ENCODE data around the gene CES3.
"Not testable (repeated sequence)": the region's sequence is repeated elsewhere in the genome, so short reads cannot be mapped to it uniquely, and the experiment has no call there.

CES3 gene

GRCh38 chr16:66973716-66974115 is 12.7 kb downstream of the CES3 start:
- DNase-seq: no peak

GRCh38 chr16:66974156-66974931 is 13.3 kb downstream of the CES3 start:
- DNase-seq: not testable (repeated sequence)

DNA sequence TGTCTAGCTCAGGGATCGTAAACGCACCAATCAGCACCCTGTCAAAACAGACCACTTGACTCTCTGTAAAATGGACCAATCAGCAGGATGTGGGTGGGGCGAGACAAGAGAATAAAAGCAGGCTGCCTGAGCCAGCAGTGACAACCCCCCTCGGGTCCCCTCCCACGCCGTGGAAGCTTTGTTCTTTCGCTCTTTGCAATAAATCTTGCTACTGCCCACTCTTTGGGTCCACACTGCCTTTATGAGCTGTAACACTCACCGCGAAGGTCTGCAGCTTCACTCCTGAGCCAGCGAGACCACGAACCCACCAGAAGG is 13.8 kb downstream of the CES3 start:
- not testable (repeated sequence) for DNase-seq

- no peak for DNase-seq
Measured at GRCh38 chr16:66975302-66975893, 14.3 kb downstream of the CES3 start.

DNA sequence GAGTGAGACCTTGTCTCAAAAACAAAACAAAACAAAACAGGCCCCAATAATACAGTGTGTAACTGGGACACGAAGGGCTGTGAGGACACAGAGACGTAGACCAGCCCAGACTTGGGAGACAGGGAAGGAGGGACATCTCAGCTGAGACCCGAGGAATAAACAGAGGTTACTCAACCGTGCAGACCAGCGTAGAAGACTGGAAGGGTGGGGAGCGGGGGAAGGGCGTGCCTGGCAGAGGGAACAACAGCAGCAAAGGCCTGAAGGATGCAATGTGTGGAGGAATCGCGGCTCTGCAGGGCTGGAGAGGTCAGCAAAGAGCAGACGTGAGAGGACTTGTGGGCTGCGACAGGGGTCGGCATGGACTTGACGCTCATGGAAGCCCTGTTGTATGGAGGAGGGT is 15.7 kb downstream of the CES3 start:
- DNase-seq: peak; percentile 54

DNA sequence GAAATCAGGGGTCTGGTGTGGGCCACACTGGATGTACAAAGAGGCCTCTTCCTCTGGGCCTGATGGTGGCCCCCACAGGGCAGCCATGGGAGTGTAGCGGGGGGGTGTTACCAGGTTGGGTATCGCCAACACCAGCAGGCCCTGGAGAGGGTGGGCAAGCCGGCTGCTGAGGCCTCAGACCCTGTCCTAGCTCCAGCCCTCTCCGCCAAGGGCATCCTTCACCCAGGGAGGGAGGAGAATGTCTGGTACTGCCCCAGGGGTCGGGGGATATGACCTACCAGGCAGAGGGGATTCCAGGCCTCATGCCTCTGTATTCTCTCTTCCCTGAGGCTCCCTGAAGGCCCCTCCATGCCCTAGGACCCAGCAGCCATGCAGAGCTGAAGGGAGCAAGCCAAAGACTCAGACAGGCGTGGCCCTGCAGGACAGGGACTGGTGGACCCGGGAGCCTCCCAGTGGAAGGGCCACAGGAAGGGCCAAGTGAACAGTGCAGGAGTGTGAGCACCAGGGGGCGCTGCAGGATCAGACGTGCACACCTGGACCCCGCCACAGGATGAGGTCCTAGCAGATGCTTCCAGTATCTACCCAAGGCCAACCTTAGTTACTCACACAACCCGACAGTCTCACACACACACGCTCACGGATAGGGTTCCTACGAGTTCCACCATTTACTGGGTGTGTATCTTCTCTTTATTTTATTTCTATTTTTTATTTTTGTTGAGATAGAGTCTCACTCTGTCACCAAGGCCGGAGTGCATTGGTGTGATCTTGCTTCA is 16.5 kb downstream of the CES3 start:
- peak; percentile 88 for DNase-seq

DNA sequence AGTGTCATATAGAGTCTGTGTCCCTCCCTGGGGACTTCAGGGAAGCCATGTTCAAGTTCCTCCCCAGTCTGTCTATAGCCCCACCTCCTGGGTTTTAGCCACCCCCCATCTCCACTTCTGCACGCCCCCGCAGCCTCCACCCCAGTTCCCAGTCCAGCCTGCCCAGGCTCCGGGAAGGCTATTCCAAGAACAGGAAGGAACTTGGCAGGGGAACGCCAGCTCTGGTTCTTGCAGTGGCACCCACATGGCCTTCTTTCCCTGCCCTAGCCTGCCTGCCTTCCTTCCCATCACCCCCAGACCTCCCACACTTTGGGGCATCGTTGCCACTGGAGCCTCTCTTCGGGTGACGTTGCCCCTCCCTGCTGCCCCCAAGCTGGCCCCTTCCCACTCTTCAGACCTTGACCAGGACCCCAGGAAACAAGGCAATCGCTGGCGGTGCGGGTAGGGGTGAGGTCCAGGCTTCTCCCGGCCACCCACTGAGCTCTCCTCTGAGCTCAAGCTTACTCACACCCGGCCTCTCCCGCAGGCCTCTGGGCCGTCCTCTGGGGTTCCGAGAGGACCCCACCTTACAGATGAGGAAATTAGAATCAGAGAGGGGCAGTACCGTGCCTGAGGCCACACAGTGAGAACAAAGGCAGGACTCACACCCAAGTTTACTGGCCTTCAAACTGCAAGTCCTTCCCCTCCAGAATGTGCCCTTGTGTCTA is 18.1 kb downstream of the CES3 start:
- no peak for DNase-seq

GRCh38 chr16:66983033-66983432 is 22.0 kb downstream of the CES3 start:
- no peak for DNase-seq

GRCh38 chr16:66984892-66985311 is 23.8 kb downstream of the CES3 start:
- no peak for DNase-seq

- DNase-seq: no peak
Measured at GRCh38 chr16:66986559-66986958, 25.5 kb downstream of the CES3 start.

- no peak for DNase-seq
Measured at GRCh38 chr16:66988197-66988788, 27.2 kb downstream of the CES3 start, which contains the start of gene CES4A. Gene CES4A (plus strand): TSS chr16:66988589. CDS start chr16:66988773, 184 bp downstream.

DNA sequence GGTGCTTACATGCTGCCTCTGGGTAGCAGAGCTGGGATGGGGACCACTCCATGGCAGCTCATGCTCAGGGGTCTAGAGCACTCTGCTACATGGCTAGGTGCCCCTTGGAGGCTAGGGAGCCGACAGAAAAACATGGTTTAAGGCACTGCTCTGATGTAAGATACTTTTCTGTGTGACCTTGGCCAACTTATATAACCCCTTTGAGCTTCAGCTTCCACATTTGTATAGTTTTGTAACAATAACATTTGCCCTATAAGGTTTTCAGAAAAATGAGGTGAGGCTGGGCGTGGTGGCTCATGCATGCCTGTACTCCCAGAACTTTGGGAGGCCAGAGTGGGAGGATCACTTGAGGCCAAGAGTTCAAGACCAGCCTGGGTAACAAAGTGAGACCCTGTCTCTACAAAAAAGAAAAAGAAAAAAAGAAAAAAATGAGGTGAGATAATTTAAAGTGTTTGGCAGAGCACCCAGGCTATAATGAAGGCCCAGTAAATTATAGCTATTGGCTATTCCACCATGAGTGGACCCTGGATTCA is 30.5 kb downstream of the CES3 start:
- no peak for DNase-seq

DNA sequence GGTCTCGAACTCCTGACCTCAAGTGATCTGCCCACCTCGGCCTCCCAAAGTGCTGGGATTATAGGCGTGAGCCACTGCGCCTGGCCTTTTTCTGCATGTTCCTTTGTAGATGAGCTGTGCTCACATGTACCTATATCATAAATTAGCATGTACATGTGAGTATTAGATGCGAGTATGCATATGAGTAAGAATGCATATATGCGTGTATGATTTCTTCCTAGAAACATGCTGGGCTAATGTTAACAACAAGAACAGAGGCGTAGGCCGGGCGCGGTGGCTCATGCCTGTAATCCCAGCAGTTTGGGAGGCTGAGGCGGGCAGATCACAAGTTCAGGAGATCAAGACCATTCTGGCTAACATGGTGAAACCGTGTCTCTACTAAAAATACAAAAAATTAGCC is 32.5 kb downstream of the CES3 start:
- not testable (repeated sequence) for DNase-seq

DNA sequence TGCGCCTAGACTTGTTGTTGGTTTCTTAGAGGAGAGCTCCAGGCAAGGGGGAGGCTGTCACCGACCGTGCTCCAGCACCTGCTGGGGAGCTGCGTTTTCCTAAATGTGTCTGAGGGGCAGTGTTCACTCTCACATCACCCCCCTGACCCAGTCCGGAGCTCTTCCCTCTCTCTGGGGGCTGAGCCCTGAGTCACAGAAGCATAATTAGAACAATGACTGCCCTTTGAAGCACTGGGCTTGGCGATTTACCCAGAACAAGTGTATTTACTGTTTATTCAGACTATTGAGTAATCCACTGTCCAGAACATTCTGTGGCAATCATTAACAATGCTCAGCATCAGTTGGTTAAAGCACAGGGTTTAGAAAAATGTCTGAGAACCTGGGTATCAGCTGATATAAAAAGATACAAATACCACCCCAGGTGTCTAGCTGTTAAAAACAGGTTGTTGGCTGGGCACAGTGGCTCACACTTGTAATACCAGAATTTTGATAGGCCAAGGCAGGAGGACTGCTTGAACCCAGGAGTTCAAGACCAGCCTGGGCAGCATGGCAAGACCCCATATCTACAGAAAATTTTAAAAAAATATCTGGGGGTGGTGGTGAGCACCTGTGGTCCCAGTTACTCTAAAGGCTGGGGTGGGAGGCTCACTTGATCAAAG is 35.4 kb downstream of the CES3 start:
- DNase-seq: no peak

- no peak for DNase-seq
Measured at GRCh38 chr16:66996983-66997358, 35.9 kb downstream of the CES3 start.

DNA sequence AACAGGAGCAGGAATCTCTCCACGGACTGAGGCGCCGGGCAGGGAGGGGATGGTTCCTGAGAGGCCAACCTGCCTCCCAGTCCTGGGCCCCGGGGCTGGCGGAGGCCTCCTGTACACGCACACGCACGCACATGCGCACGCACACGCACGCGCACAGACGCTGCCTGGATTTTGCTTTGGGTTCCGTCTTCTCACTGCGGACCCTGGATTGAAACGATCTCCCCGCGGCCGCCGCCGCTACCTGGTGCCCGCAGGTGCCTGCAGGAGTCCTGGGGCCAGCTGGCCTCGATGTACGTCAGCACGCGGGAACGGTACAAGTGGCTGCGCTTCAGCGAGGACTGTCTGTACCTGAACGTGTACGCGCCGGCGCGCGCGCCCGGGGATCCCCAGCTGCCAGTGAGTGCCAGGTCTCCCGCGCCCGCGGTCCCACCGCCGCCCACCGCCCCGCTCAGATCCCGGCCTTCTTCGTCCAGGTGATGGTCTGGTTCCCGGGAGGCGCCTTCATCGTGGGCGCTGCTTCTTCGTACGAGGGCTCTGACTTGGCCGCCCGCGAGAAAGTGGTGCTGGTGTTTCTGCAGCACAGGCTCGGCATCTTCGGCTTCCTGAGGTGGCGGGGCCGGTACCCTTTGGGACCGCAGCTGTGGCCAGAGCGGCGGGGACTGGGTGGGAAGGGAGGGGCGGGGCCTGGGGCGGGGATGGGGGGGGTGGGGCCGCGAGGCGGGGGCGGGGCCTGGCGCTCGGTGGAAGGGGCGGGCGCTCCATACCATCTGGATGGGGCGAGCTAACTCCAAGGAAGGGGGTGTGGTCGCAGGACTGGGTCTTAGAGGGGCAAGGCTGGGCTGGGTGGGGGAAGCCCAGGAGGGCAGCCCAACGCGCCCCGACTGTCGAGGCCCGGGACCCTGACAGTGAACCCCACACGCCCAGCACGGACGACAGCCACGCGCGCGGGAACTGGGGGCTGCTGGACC is 39.6 kb downstream of the CES3 start:
- DNase-seq: peak; percentile 88

GRCh38 chr16:67001726-67002125 is 40.7 kb downstream of the CES3 start:
- no peak for DNase-seq

DNA sequence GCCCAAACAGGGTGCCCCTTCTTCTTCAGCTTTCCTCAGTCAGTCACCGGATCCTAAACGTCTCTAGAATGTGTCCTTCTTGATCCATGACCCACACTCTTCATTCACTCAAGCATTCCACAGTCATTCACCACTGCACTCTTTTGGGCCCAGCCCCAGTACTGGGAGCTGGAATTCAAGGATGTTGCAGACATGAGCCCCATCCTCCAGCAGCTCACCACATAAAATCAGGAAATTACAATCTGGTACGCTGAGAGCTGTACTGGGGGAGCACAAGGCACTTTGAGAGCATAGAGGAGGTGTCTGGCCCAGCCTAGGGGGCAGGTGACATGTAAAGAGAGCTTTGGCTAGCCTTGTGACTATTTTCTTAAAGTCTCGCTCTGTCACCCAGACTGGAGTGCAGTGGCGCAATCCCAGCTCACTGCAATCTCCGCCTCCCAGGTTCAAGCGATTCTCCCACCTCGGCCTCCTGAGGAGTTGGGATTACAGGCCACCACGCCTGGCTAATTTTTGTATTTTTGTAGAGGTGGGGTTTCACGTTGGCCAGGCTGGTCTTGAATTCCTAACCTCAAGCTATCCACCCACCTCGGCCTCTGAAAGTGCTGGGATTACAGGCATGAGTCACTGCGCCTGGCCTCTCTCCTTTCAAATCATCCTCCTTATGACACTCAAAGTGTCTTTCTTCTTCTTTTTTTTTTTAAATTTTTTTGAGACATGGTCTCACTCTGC is 46.0 kb downstream of the CES3 start:
- DNase-seq: no peak

DNA sequence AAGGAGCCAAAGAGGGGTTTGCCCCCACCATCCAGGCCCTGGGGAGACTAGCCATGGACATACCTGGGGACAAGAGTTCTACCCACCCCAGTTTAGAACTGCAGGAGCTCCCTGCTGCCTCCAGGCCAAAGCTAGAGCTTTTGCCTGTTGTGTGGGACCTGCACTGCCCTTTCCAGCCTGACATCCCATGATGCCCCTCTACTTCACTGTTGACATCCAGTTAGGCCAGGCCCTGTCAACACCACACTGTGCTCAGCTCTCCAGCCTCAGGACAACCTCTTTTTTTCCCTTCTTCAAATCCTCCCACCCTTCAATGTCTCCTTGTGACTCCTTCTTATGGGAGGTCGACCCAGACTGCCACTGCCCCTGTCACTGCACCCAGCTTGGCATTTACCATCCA is 48.1 kb downstream of the CES3 start:
- DNase-seq: no peak

GRCh38 chr16:67011274-67011673 is 50.2 kb downstream of the CES3 start:
- no peak for DNase-seq

Measured in retina (tissue), 1 donor.